Hematopoietic multipotent progenitor cell treated with erythropoietin and hydrocortisone succinate and interleukin-3 and kit ligand, for 15 days (in vitro differentiated cells): ENCODE results near the gene CEACAM1.
"Not testable (repeated sequence)": the region's sequence is repeated elsewhere in the genome, so short reads cannot be mapped to it uniquely, and the experiment has no call there.

Source experiments
- DNase-seq: peaks from one replicate; pipeline ENCODE4 v3.0.0-alpha.2; 2015; ENCODE audit warnings: low spot score

The CEACAM1 gene

DNA sequence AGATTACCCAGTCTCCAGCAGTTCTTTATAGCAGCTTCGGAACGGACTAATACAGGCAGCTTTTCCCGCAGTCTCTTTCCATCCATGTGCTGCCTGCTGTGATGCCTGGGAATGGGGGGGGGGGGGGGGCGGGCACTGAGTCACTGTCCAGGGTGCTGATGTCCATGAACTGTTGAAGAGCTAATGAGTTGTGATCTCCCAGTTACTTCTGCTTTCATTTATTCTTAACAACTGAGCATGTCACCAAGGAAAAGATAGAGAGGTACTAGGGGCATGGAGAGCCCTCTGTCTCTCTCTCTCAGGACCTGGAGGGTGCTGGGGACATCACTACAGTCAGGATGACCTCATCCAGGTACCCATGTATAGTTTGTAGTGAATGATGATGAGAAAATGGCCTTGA is 20.3 kb upstream of the CEACAM1 start:
- no peak for DNase-seq

DNA sequence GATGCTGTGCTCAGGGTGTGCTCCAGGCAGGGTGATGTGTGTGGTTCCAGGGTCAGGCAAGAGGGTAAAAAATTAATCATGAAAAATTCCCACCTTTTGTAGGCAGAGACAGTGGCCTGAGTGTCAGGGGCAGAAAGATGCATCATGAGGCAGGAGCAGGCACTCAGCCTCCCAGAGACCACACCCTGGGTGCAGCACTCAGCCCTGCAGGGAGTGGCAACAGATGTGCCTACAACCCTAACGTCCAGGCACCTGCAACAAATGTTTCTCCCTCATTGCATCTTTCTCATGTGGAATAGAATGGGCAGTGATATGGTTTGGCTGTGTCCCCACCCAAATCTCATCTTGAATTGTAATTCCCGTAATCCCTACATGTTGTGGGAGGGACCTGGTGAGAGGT is 19.6 kb upstream of the CEACAM1 start:
- DNase-seq, result no peak

- DNase-seq, result no peak
Observed at GRCh38 chr19:42546831-42547500, 18.7 kb upstream of the CEACAM1 start.

DNA sequence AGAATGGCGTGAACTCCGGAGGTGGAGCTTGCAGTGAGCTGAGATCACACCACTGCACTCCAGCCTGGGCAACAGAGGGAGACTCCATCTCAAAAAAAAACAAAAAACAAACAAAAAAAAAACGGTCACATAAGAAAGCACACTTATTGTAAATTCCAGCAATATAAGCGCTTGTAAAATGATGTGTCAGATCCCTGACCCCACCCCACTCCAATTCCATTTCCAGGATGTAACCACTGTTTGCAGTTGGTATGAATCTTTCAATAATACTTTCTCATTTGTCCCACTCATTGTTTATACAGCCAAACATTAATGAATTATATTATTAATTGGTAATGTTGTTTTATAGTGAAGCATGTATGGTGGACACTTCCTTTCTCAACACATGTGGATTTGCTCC is 15.9 kb upstream of the CEACAM1 start:
- DNase-seq, result no peak

DNA sequence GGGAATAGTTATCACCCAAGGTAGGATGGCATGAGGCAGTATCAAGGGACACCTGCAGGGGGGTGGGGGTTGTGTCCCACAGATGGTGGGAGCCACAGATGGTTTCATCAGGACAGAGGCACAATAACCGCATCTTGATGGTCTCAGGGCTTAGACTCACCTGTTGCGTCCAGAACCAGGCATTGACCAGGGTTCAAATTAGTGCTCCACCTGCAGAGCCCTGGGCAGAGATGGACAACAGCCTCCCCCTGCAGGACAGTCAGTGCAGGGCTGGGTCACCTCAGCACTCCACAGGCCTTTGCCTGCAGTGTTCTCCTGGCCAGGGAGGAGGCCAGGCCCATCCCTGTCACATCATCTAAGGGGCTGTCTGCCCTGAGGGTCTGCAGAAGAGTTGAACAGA is 14.5 kb upstream of the CEACAM1 start:
- no peak for DNase-seq

GRCh38 chr19:42540071-42540553 is 11.8 kb upstream of the CEACAM1 start:
- no peak for DNase-seq

GRCh38 chr19:42538841-42539709 is 10.8 kb upstream of the CEACAM1 start:
- no peak for DNase-seq

- DNase-seq, result not testable (repeated sequence)
Observed at GRCh38 chr19:42535276-42535675, 7.0 kb upstream of the CEACAM1 start.

GRCh38 chr19:42534391-42534790 is 6.1 kb upstream of the CEACAM1 start:
- no peak for DNase-seq

DNA sequence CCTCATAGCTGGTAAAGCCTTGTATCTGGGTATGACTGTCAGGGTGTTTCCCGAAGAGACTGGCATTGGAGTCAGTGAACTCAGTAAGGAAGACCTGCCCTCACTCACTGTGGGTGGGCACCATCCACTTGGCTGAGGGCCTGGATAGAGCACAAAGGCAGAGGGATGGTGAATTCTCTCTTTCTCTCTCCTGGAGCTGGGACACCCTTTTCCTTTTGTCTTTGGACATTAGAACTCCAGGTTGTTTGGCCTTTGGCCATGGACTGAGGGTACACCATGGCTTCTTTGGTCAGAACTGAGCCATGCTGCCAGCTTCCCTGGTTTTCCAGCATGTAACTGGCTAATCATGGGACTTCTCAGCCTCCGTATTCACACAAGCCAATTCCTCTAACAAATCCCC is 4.6 kb upstream of the CEACAM1 start:
- DNase-seq, result no peak

DNA sequence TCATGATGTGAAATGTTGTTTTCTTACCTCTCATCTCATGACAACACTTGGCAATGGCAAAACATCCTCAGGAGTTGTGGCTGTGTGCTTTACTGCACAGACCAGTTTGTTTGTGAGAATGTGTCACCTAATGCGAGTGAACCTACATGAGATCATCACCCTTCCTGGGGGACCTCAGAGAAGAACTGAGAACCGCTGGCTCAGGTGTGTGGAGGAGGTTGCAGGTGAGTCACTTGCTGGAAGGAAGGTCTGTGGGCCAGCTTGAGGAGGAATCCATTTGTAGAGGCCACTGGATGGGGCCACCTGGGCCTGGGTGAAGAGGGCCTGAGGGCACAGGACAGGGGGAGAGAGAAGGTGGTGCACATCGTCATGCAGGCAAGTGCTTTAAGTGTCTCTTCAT is 3.0 kb upstream of the CEACAM1 start:
- DNase-seq, result no peak

- peak; percentile 34 for DNase-seq
Observed at GRCh38 chr19:42529248-42529764, 1.0 kb upstream of the CEACAM1 start.

DNA sequence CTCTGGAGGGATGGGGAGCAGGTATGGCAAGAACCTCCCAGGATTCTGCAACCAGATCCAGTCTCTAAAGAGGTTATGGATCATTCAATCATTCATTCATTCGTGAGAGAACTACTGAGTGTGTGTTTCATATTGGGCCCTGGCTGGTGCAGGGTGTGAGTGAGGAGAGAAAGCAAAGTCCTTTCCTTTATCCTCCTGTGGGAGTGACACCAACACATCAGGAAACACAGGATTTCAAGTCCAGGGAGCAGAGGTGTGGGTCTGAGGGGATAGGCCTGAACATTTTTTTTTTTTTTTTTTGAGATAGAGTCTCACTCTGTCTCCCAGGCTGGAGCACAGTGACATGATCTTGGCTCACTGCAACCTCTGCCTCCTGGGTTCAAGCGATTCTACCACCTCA is 3.3 kb downstream of the CEACAM1 start:
- no peak for DNase-seq

GRCh38 chr19:42524250-42524649 is 4.0 kb downstream of the CEACAM1 start:
- DNase-seq, result no peak

- not testable (repeated sequence) for DNase-seq
Observed at GRCh38 chr19:42522262-42522661, 6.0 kb downstream of the CEACAM1 start.

DNA sequence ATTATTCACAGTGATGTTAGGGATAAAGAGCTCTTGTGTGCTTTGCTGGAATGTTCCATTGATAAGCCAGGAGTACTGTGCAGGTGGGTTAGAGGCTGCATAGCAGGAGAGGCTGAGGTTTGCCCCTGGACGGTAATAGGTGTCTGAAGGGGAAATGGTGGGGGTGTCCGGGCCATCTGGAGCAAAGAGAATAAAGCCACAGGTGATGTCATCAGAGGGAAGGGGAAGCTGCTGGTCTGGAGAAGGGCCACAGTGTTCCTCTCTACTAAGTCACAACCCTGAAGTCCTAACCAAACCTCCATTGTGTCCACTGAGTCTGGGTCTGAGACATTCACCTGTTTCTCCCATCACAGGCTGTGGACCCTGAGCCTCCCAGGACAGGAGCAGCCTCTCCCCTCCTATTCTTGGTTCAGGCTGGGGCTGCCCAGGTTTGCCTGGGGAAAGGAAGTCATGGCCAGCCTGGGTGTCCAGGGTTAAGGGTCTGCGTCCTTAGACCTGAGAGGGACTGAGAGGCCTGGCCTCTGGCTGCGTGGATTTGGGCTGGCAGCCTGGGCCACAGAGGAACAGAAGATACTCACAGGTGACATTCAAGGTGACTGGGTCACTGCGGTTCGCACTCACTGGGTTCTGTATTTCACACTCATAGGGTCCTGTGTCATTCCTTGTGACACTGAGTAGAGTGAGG is 6.8 kb downstream of the CEACAM1 start:
- no peak for DNase-seq

DNA sequence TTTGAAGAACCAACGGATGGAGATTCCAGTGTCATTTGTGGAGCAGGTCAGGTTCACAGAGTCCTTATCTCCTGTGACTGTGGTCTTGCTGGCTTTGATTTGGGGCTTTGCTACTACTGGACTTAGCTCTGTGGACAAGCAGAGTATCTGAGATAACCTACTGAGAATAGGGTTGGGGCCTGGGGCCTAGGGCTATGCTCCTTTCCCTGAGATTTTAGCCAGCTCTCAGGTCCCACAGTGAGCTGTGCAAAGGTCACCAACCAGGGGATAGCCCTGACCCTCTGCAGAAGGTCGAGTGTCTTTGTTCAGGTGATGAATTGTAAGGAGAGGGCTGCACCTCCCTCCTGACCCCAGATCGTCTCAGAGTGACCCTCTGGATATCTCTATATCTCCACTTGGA is 9.2 kb downstream of the CEACAM1 start:
- DNase-seq, result no peak

DNA sequence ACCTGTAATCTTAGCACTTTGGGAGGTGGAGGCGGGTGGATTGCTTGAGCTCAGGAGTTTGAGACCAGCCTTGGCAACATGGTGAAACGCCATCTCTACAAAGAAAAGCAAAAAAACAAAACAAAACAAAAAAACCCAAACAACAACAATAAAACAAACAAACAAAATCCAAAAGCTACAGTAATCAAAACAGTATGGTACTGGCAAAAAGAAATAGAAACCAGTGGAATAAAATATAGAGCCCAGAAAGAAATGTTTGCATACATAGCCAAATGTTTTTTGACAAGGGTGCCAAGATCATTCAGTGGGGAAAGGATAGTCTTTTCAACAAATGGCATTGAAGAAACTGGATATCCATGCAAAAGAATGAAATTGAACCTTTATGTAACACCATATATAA is 11.5 kb downstream of the CEACAM1 start:
- no peak for DNase-seq

- DNase-seq, result no peak
Observed at GRCh38 chr19:42515241-42515832, 12.9 kb downstream of the CEACAM1 start.

DNA sequence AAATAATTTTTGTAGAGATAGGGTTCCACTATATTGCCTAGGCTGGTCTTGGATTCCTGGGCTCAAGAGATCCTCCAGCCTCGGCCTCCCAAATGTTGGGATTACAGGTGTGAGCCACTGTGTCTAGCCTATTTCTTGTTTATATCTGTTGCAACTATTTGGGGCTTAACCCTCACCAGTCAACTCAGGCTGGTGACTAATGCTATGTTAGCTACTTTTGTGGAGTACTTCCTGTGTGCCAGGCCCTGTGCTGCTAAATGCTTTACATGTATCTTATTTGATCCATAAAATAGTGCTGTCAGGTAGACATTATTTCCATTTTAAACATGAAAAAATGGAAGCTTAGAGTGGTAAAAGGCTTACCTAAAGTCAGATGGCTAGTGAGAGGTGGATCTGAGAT is 13.8 kb downstream of the CEACAM1 start:
- DNase-seq, result no peak

- DNase-seq, result no peak
Observed at GRCh38 chr19:42512743-42513304, 15.5 kb downstream of the CEACAM1 start.

GRCh38 chr19:42512130-42512636 is 16.1 kb downstream of the CEACAM1 start:
- no peak for DNase-seq
